ENCODE data around the gene THG1L.
"Not testable (repeated sequence)": the region's sequence is repeated elsewhere in the genome, so short reads cannot be mapped to it uniquely, and the experiment has no call there.

THG1L gene

GRCh38 chr5:157731272-157732129 is at the start of gene THG1L:
TSS of gene THG1L (plus strand) at chr5:157731420. CDS start at chr5:157731441, 21 bp downstream.
- peak; percentile 97 for DNase-seq (ENCODE audit: low read depth)

- DNase-seq (ENCODE audit: low read depth), result no peak
These were observed 49.0 kb upstream of the THG1L start for GRCh38 chr5:157682257-157682656.

GRCh38 chr5:157686276-157687197 is 44.7 kb upstream of the THG1L start:
- not testable (repeated sequence) for DNase-seq (ENCODE audit: low read depth)

GRCh38 chr5:157687198-157687554 is 44.0 kb upstream of the THG1L start:
- DNase-seq (ENCODE audit: low read depth), result no peak

- peak; percentile 23 for DNase-seq (ENCODE audit: low read depth)
These were observed 41.1 kb upstream of the THG1L start for GRCh38 chr5:157689942-157690689.

GRCh38 chr5:157690690-157691433 is 40.4 kb upstream of the THG1L start:
- no peak for DNase-seq (ENCODE audit: low read depth)

GRCh38 chr5:157693816-157694215 is 37.4 kb upstream of the THG1L start:
- DNase-seq (ENCODE audit: low read depth), result not testable (repeated sequence)

- DNase-seq (ENCODE audit: low read depth), result not testable (repeated sequence)
These were observed 35.1 kb upstream of the THG1L start for GRCh38 chr5:157696154-157696553.

GRCh38 chr5:157698674-157699073 is 32.5 kb upstream of the THG1L start:
- not testable (repeated sequence) for DNase-seq (ENCODE audit: low read depth)

- no peak for DNase-seq (ENCODE audit: low read depth)
These were observed 27.5 kb upstream of the THG1L start for GRCh38 chr5:157703736-157704135.

GRCh38 chr5:157708866-157709265 is 22.4 kb upstream of the THG1L start:
- DNase-seq (ENCODE audit: low read depth), result no peak

- no peak for DNase-seq (ENCODE audit: low read depth)
These were observed 21.9 kb upstream of the THG1L start for GRCh38 chr5:157709346-157709745.

- no peak for DNase-seq (ENCODE audit: low read depth)
These were observed 20.8 kb upstream of the THG1L start for GRCh38 chr5:157710431-157710830.

- no peak for DNase-seq (ENCODE audit: low read depth)
These were observed 20.3 kb upstream of the THG1L start for GRCh38 chr5:157710882-157711281.

- no peak for DNase-seq (ENCODE audit: low read depth)
These were observed 17.2 kb upstream of the THG1L start for GRCh38 chr5:157713830-157714595.

GRCh38 chr5:157714596-157714864 is 16.7 kb upstream of the THG1L start:
- DNase-seq (ENCODE audit: low read depth), result no peak

- no peak for DNase-seq (ENCODE audit: low read depth)
These were observed 12.7 kb upstream of the THG1L start for GRCh38 chr5:157718519-157718918.

GRCh38 chr5:157719245-157719644 is 12.0 kb upstream of the THG1L start:
- no peak for DNase-seq (ENCODE audit: low read depth)

GRCh38 chr5:157721159-157721558 is 10.1 kb upstream of the THG1L start:
- no peak for DNase-seq (ENCODE audit: low read depth)

GRCh38 chr5:157722895-157723294 is 8.3 kb upstream of the THG1L start:
- DNase-seq (ENCODE audit: low read depth), result not testable (repeated sequence)

GRCh38 chr5:157726607-157727006 is 4.6 kb upstream of the THG1L start:
- DNase-seq (ENCODE audit: low read depth), result not testable (repeated sequence)
